D721Med (cell line): ENCODE measurements around the gene TPO.

ENCODE experiments used
- DNase-seq: peaks from one replicate; pipeline ENCODE4 v3.0.0; 2011; ENCODE audit warnings: low spot score; ENCODE audit not compliant: insufficient read length
- FAIRE-seq: peaks from 2 replicates; lab custom pipeline; 2011; peaks lifted over from hg19 to GRCh38; lab: Jason Lieb, UNC
- TF ChIP-seq, protein P1 (sequence below): IDR thresholded peaks from 2 replicates; pipeline ENCODE4 v1.5.1; 2012; ENCODE audit warnings: mild to moderate bottlenecking, control low read depth; ENCODE audit not compliant: insufficient read depth; ENCODE audit errors: missing control alignments

TPO gene

DNA sequence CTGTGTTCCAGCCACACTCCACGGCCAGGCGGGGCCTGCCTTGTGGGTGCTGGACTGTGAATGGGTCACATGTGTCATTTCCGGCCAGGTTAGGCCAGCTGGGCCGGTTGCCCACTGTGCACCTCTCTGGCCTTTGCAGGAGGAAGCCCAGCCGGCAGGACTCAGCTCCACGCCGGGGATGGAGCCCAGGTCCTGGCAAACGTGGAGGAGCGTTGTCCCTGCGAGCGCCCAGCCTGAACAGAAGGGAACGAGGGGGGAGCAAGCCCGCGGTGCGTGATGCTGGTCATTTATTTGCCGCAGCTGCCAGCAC, 178.2 kb downstream of the TPO start:
- no peak for FAIRE-seq
- TF ChIP-seq, protein P1, sequence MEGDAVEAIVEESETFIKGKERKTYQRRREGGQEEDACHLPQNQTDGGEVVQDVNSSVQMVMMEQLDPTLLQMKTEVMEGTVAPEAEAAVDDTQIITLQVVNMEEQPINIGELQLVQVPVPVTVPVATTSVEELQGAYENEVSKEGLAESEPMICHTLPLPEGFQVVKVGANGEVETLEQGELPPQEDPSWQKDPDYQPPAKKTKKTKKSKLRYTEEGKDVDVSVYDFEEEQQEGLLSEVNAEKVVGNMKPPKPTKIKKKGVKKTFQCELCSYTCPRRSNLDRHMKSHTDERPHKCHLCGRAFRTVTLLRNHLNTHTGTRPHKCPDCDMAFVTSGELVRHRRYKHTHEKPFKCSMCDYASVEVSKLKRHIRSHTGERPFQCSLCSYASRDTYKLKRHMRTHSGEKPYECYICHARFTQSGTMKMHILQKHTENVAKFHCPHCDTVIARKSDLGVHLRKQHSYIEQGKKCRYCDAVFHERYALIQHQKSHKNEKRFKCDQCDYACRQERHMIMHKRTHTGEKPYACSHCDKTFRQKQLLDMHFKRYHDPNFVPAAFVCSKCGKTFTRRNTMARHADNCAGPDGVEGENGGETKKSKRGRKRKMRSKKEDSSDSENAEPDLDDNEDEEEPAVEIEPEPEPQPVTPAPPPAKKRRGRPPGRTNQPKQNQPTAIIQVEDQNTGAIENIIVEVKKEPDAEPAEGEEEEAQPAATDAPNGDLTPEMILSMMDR = no peak

More for the DNA sequence above, 178.2 kb downstream of the TPO start:
- DNase-seq = no peak
